Hepatocyte (in vitro differentiated cells): Measurements from ENCODE around the gene CRYAA. TPM values are rescaled to one million over a fixed set of nuclear protein-coding genes. Genes with fewer than 3 reads are reported as not detected.
"Not testable (repeated sequence)": the region's sequence is repeated elsewhere in the genome, so short reads cannot be mapped to it uniquely, and the experiment has no call there.

Experiments used
- DNase-seq: peaks from one replicate; pipeline ENCODE4 v3.0.0-alpha.2; 2016; ENCODE audit warnings: low spot score
- H2AFZ ChIP-seq: fragments of 200-600 bp; sonication (generic); 2 replicates; pipeline ENCODE4 v1.6.0; 2016; ENCODE audit warnings: antibody characterized with exemption, mild to moderate bottlenecking
- H3K27ac ChIP-seq: fragments of 200-600 bp; sonication (generic); 2 replicates; pipeline ENCODE4 v1.5.1; 2016; ENCODE audit warnings: mild to moderate bottlenecking
- H3K27me3 ChIP-seq: fragments of 200-600 bp; sonication (generic); 2 replicates; pipeline ENCODE4 v1.6.1; 2016
- H3K36me3 ChIP-seq: fragments of 200-600 bp; sonication (generic); replicated peaks from 2 replicates; pipeline ENCODE4 v1.5.1; 2016; ENCODE audit warnings: low read depth; ENCODE audit not compliant: insufficient read depth
- H3K4me1 ChIP-seq: fragments of 200-600 bp; sonication (generic); 2 replicates; pipeline ENCODE4 v1.5.1; 2016; ENCODE audit warnings: mild to moderate bottlenecking, moderate library complexity; ENCODE audit not compliant: insufficient read depth
- H3K4me2 ChIP-seq: fragments of 200-600 bp; sonication (generic); 2 replicates; pipeline ENCODE4 v1.6.0; 2016
- H3K4me3 ChIP-seq: fragments of 200-600 bp; sonication (generic); 2 replicates; pipeline ENCODE4 v1.5.1; 2016; ENCODE audit warnings: mild to moderate bottlenecking
- H3K79me2 ChIP-seq: fragments of 200-600 bp; sonication (generic); 2 replicates; pipeline ENCODE4 v1.6.0; 2017; ENCODE audit warnings: mild to moderate bottlenecking
- H3K9me2 ChIP-seq: fragments of 200-600 bp; sonication (generic); replicated peaks from 2 replicates; pipeline ENCODE4 v1.6.0; 2017; ENCODE audit warnings: mild to moderate bottlenecking; ENCODE audit not compliant: insufficient read depth
- H3K9me3 ChIP-seq: fragments of 200-600 bp; sonication (generic); 2 replicates; pipeline ENCODE4 v1.5.1; 2016; ENCODE audit warnings: low read depth, mild to moderate bottlenecking
- H4K20me1 ChIP-seq: fragments of 200-600 bp; sonication (generic); 2 replicates; pipeline ENCODE4 v1.6.0; 2016; ENCODE audit warnings: mild to moderate bottlenecking; ENCODE audit not compliant: insufficient read depth, poor library complexity, severe bottlenecking
- WGBS: methylation state at CpG from one replicate; pipeline ENCODE4 v1.1.6; 2016; ENCODE audit warnings: low lambda C conversion rate; ENCODE audit errors: missing lambda C conversion rate; 5-methylcytosine and 5-hydroxymethylcytosine counted together
- polyA plus RNA-seq: library from polyadenylated mRNA; unstranded; fragments of >200 nt; fragmentation: Nextera tagmentation; extraction: Ambion mirVana; gene quantifications from 2 replicates; pipeline ENCODE4 v1.2.1, GENCODE V29; 2016
- total RNA-seq: library from RNA; depleted of rRNA; stranded (reverse); fragments of >200 nt; gene quantifications from 2 replicates; pipeline ENCODE4 v1.2.3, GENCODE V29; 2014
- TF ChIP-seq, protein P1 (sequence below): fragments of 200-600 bp; sonication (generic); IDR thresholded peaks from 2 replicates; pipeline ENCODE4 v1.5.1; 2016; ENCODE audit warnings: antibody characterized with exemption, mild to moderate bottlenecking; ENCODE audit not compliant: poor library complexity

The CRYAA gene, protein sequence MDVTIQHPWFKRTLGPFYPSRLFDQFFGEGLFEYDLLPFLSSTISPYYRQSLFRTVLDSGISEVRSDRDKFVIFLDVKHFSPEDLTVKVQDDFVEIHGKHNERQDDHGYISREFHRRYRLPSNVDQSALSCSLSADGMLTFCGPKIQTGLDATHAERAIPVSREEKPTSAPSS
- total RNA-seq, result not detected in 2 replicates
- not detected in 2 replicates for polyA plus RNA-seq

GRCh38 chr21:43168708-43169107 is at the start of gene CRYAA:
TSS of gene CRYAA (plus strand) at chr21:43169008. CDS start at chr21:43169100, 92 bp downstream.
- not testable (repeated sequence) for H3K36me3 ChIP-seq, H3K27ac ChIP-seq, H4K20me1 ChIP-seq, H3K4me3 ChIP-seq, DNase-seq, H3K4me1 ChIP-seq, H3K79me2 ChIP-seq, H3K9me3 ChIP-seq, H3K27me3 ChIP-seq, H3K9me2 ChIP-seq, H3K4me2 ChIP-seq, H2AFZ ChIP-seq
- WGBS, result no CpG with 5 or more reads among the region's 16 CpGs

DNA sequence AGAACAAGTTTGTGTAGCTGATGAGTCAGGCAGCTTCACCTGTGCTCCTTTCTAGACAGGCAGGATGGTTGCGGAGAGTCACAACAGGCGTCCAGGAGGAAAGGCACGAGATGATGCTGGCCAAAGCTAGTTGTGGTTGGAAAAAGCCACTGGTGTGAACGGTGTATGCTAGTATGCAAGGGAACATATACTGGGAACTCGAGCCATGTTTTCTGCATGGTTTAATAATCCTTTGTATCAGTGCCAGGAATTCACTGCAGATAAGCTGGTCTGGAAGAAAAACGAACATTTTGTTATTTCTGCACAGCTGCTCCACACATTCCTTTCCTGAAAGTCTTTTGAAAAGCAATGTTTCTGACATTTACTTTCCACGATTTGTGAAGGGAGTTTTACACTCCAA is 38.7 kb upstream of the CRYAA start:
- not testable (repeated sequence) for H3K9me2 ChIP-seq, H2AFZ ChIP-seq, H3K27me3 ChIP-seq, H3K4me3 ChIP-seq, H3K36me3 ChIP-seq, H3K79me2 ChIP-seq, H3K27ac ChIP-seq, H4K20me1 ChIP-seq, H3K4me2 ChIP-seq, DNase-seq, H3K4me1 ChIP-seq, H3K9me3 ChIP-seq
- WGBS, result no CpG with 5 or more reads among the region's 7 CpGs

GRCh38 chr21:43134520-43134919 is 34.3 kb upstream of the CRYAA start:
- not testable (repeated sequence) for H3K9me2 ChIP-seq, H3K4me3 ChIP-seq, DNase-seq, H3K4me1 ChIP-seq, H2AFZ ChIP-seq, H3K9me3 ChIP-seq, H3K27ac ChIP-seq, H3K79me2 ChIP-seq, H3K36me3 ChIP-seq, H3K4me2 ChIP-seq, H4K20me1 ChIP-seq, H3K27me3 ChIP-seq
- no CpG with 5 or more reads among the region's 10 CpGs for WGBS

DNA sequence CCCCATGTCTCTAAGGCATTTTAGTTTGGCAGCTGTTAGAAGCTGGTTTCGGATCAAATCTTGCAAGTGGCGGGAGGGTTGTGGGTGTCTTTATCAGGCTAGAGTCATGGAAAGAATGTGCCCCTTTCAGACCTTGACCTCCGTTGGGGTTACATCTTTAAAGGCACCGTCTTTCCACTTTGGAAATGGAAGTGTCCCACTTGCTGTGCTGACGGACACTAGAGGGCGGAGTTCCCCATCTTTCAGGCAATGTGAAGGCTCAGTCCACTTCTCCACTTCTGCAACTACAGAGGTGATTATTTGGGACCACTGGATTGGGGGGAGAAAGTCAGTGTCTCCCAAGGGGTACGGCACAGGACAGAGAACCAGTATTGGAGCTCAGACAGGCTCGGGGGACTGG is 29.9 kb upstream of the CRYAA start:
- H4K20me1 ChIP-seq, H3K27ac ChIP-seq, H3K9me2 ChIP-seq, H2AFZ ChIP-seq, H3K4me2 ChIP-seq, H3K79me2 ChIP-seq, H3K36me3 ChIP-seq, H3K4me1 ChIP-seq, H3K4me3 ChIP-seq, DNase-seq, H3K27me3 ChIP-seq, H3K9me3 ChIP-seq: not testable (repeated sequence)
- WGBS, result 0% methylated on average over 4 of the region's 8 CpGs
- TF ChIP-seq, protein P1, sequence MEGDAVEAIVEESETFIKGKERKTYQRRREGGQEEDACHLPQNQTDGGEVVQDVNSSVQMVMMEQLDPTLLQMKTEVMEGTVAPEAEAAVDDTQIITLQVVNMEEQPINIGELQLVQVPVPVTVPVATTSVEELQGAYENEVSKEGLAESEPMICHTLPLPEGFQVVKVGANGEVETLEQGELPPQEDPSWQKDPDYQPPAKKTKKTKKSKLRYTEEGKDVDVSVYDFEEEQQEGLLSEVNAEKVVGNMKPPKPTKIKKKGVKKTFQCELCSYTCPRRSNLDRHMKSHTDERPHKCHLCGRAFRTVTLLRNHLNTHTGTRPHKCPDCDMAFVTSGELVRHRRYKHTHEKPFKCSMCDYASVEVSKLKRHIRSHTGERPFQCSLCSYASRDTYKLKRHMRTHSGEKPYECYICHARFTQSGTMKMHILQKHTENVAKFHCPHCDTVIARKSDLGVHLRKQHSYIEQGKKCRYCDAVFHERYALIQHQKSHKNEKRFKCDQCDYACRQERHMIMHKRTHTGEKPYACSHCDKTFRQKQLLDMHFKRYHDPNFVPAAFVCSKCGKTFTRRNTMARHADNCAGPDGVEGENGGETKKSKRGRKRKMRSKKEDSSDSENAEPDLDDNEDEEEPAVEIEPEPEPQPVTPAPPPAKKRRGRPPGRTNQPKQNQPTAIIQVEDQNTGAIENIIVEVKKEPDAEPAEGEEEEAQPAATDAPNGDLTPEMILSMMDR, result peak; percentile 17

DNA sequence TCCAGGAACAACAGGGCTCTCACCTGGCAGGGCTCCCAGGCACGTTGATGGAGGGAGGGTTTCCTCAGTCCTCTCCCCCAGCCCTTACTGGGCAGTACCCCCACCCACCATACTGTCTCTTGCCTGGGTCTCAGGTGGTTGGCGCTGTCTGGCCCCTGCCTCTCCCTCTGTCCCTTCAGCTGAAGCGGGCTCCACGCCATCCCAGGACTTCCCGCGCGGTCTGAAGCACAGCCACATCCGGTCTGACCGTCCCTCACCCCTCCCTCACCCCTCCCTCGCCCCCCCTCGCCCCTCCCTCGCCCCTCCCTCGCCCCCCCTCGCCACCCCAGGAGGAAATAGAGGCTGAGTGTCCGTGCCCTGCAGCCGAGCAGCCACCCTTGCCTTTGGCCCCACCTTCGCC is 27.4 kb upstream of the CRYAA start:
- DNase-seq, H3K4me1 ChIP-seq, H2AFZ ChIP-seq, H3K27me3 ChIP-seq, H3K79me2 ChIP-seq, H3K4me3 ChIP-seq, H3K4me2 ChIP-seq, H3K9me2 ChIP-seq, H3K27ac ChIP-seq, H3K36me3 ChIP-seq, H3K9me3 ChIP-seq, H4K20me1 ChIP-seq: not testable (repeated sequence)
- no CpG with 5 or more reads among the region's 17 CpGs for WGBS

DNA sequence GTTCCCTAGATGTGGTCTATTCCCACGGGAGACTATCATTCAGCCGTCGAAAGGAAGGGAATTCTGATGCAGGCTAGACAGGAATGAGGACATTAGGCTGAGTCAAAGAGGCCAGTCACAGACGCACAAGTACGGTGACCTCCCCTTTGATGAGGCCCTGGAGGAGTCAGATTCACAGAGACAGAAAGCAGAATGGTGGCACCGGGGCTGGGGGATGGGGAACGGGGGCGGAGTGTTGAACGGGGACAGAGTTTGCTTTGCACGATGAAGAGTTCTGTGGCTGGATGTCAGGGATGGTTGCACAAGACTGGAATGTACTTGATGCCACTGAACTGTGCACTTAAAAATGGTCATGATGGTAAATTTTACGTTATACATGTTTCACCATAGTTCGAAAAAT is 22.2 kb upstream of the CRYAA start:
- not testable (repeated sequence) for H3K27me3 ChIP-seq, H2AFZ ChIP-seq, DNase-seq, H3K79me2 ChIP-seq, H3K4me1 ChIP-seq, H3K36me3 ChIP-seq, H3K9me3 ChIP-seq, H3K9me2 ChIP-seq, H3K4me3 ChIP-seq, H3K27ac ChIP-seq, H3K4me2 ChIP-seq, H4K20me1 ChIP-seq
- no CpG with 5 or more reads among the region's 12 CpGs for WGBS

DNA sequence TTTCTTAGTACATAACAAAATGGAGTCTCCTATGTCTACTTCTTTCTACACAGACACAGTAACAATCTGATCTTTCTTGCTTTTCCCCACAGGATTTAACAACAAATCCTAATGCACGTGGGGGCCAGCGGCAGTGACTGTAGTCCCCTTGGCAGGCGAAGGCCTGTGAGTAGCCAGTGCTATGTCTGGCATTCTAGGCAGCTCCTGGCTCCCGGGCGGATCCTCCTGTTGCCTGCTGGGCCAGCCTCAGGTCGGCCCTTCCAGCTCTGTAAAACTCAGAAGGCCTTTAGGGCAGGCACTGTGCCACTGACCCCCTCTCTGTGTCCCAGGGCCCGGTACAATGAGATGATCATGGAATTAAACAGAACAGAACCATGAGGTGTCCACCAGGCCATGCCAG is 20.8 kb upstream of the CRYAA start:
- not testable (repeated sequence) for H3K9me2 ChIP-seq, H3K4me2 ChIP-seq, H2AFZ ChIP-seq, H3K36me3 ChIP-seq, H3K9me3 ChIP-seq, H3K79me2 ChIP-seq, H3K4me1 ChIP-seq, H3K27ac ChIP-seq, DNase-seq, H3K4me3 ChIP-seq, H4K20me1 ChIP-seq, H3K27me3 ChIP-seq
- WGBS, result no CpG with 5 or more reads among the region's 7 CpGs

DNA sequence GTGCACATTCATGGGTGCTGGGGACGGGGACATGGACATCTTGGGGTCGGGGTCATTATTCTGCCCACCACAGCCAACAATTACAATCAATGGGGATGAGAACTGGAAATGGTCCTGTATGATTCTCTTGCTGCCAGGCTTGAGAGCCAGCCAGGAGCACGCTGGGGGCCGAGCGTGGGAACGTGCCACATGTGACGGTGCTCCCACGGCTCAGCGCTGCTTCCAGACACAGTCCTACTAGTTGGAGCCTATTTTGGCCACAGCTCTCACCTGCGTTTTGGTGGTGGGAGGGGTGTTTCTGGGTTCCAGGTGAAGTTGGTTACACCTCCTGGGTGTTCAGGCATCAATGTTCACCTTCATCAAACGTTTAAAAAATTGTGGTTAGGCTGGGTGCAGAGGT is 19.5 kb upstream of the CRYAA start:
- DNase-seq, H3K4me2 ChIP-seq, H3K27me3 ChIP-seq, H3K4me1 ChIP-seq, H3K36me3 ChIP-seq, H2AFZ ChIP-seq, H3K27ac ChIP-seq, H3K4me3 ChIP-seq, H4K20me1 ChIP-seq, H3K9me2 ChIP-seq, H3K79me2 ChIP-seq, H3K9me3 ChIP-seq: not testable (repeated sequence)
- no CpG with 5 or more reads among the region's 11 CpGs for WGBS

DNA sequence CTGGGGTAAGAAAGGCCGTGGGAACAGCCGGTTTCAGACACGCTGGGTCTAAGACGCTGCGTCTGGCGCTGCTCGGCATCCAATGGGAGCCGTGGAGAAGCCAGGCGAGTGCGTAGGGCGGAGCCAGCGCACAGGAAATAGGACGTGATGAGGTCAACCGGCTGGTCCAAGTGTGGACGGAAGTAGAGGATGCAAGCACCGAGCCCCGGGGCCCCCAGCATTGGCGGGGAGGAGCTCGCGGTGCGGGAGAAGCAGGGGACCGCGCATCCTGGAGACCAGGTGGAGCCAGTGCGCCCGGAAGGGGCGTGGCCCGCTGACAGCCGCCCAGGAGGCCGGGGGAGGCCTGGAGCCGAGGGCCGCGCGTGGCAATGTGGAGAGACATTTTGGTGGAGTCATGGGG is 15.2 kb upstream of the CRYAA start:
- H3K27ac ChIP-seq, H2AFZ ChIP-seq, H4K20me1 ChIP-seq, H3K4me3 ChIP-seq, DNase-seq, H3K9me2 ChIP-seq, H3K36me3 ChIP-seq, H3K9me3 ChIP-seq, H3K27me3 ChIP-seq, H3K4me1 ChIP-seq, H3K79me2 ChIP-seq, H3K4me2 ChIP-seq: not testable (repeated sequence)
- no CpG with 5 or more reads among the region's 33 CpGs for WGBS
